Kidney (tissue), 14 donors: ENCODE data around the gene HDAC1. TPM values are rescaled to one million over a fixed set of nuclear protein-coding genes. Genes with fewer than 3 reads are reported as not detected.
A peak's percentile ranks its signal among the peaks of the same experiment; 100 is the strongest.

ENCODE experiments used
- DNase-seq, 5 donors: peaks; one replicate each; pipeline ENCODE4 v3.0.0-alpha.2; 2013 to 2020
- FAIRE-seq: peaks from 2 replicates; lab custom pipeline; 2012; peaks lifted over from hg19 to GRCh38; lab: Jason Lieb, UNC
- H3K27ac ChIP-seq, 2 donors: one replicate each; pipeline ENCODE4 v1.7.0; 2013; ENCODE audit warnings: low read depth in 2 of 2, low read length in 2 of 2, inconsistent platforms in 1 of 2
- H3K27me3 ChIP-seq: one replicate; pipeline ENCODE4 v1.7.1; 2013; ENCODE audit warnings: low read length, inconsistent platforms; ENCODE audit not compliant: control insufficient read depth, insufficient read depth
- H3K36me3 ChIP-seq, 3 donors: one replicate each; pipeline versions ENCODE4 v1.7.0 to v1.7.1; 2013; ENCODE audit warnings: low read length in 3 of 3, control low read depth in 1 of 3, inconsistent platforms in 1 of 3; ENCODE audit not compliant: insufficient read depth in 3 of 3, control insufficient read depth in 2 of 3
- H3K4me1 ChIP-seq, 3 donors: one replicate each; pipeline versions ENCODE4 v1.7.0 to v1.7.1; 2013; ENCODE audit warnings: low read length in 3 of 3, inconsistent platforms in 1 of 3, low read depth in 1 of 3; ENCODE audit not compliant: control insufficient read depth in 2 of 3, insufficient read depth in 2 of 3
- H3K4me3 ChIP-seq, 3 donors: one replicate each; pipeline versions ENCODE4 v1.7.0 to v1.8.1; 2013; ENCODE audit warnings: low read length in 3 of 3, control low read depth in 1 of 3, inconsistent platforms in 1 of 3
- H3K9ac ChIP-seq, 3 donors: one replicate each; pipeline versions ENCODE4 v1.7.0 to v1.7.1; 2013; ENCODE audit warnings: low read length in 3 of 3, control low read depth in 1 of 3, inconsistent platforms in 1 of 3
- H3K9me3 ChIP-seq, 3 donors: one replicate each; pipeline versions ENCODE4 v1.7.0 to v1.7.1; 2013; ENCODE audit warnings: low read length in 3 of 3, control low read depth in 1 of 3, inconsistent platforms in 1 of 3; ENCODE audit not compliant: control insufficient read depth in 2 of 3, insufficient read depth in 1 of 3
- intact Hi-C: fragments of 100-400 bp; cut with DNase I; formaldehyde crosslinking; loops from one replicate; pipeline ENCODE4 v1.11.1; 2022
- polyA plus RNA-seq: library from polyadenylated mRNA; stranded (reverse); fragments of 350-450 nt; fragmentation: Illumina TruSeq; extraction: RNeasy Lipid Tissue Mini Kit (QIAGEN cat#74804); gene quantifications from one replicate; pipeline ENCODE4 v1.2.3, GENCODE V29; 2014; ENCODE audit warnings: low read depth, low replicate concordance; ENCODE audit not compliant: insufficient read depth
- total RNA-seq: library from RNA; stranded (reverse); fragmentation: NEBNext Ultra II Directional; extraction: Animal tissue kit (Norgen Biotek cat#: 25700); gene quantifications from one replicate; pipeline ENCODE4 v1.2.1, GENCODE V29; 2021
- TF ChIP-seq, protein P1 (sequence below): IDR thresholded peaks from 3 replicates; pipeline ENCODE4 v1.5.1; 2012; ENCODE audit warnings: mild to moderate bottlenecking, moderate library complexity, borderline replicate concordance; ENCODE audit not compliant: insufficient read depth; ENCODE audit errors: extremely low read depth
- donor health status: control.
- donor health status: control.
- donor health status: control.
- donor health status: control.
- donor health status: control.
- donor health status: DM: yes; HTN: yes; CAD: no.
- donor health status: Normal renal cell carcinoma (clear cell type).

HDAC1 gene
- total and polyA plus RNA-seq, 2 donors from 2014 or later = 68.8 to 89.7 TPM

- Histone ChIP-seq H3K27ac (peak overlapping the region in 1 of 2 donors; percentile 65), H3K9ac (no peak overlapping the region)
- intact Hi-C loops = no loop called here
Measured at GRCh38 chr1:32361674-32362473, 70.0 kb downstream of the HDAC1 start.

DNA sequence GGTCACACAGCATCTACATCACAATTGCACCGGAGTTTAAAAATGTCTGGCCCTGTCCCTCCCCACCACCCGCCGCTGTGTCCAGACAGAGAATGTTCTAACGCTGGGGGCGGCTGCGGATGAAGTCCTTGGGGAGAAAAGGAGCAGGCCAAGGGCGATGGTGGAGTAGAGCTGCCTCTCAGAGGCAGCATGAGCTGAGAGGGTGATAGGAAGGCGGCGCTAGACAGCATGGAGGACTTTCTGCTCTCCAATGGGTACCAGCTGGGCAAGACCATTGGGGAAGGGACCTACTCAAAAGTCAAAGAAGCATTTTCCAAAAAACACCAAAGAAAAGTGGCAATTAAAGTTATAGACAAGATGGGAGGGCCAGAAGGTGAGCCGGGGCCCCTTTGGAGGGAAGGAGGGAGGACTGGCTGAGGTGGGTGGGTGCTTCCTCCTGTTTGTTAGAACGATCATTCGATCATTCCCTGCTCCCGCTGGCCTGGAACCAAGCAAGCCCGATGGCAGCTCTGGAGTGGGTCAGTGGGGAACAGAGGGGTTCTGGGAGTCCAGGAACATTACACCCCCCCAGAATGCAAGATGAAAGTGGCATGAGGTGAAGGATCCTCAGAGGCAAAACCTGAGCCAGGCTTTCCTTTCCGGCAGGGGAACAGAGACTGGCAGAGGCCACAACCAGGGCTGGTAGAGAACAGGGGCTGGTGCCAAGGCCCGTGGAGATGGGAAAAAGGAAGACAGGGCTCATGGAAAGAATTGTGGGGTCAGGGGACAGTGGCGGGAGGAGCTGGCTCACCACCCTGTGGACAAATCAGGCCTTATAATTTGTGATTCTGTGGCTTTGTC lies 70.8 kb downstream of the HDAC1 start, which contains the start of the genes FAM229A and TSSK3:
Gene FAM229A (minus strand): TSS at position 12 of the 840 bp plus-strand sequence. CDS start 394 bp downstream, outside the sequence.
Gene TSSK3 (plus strand): TSS at position 66 of the 840 bp plus-strand sequence. CDS start 163 bp downstream, at position 229.
- intact Hi-C loops = no loop called here
- H3K4me3 ChIP-seq = peak within 1 kb of the TSS in 2 of 3 donors; percentile 26 to 46
- H3K4me1 ChIP-seq = peaks cover 0 to 2% (median 0%) of the 10 kb centered on the region in 3 donors
- DNase-seq (no peak), FAIRE-seq (no peak)
- peak within 1 kb of the TSS in 1 of 2 donors; percentile 65 for H3K27ac ChIP-seq
- no peaks in the 10 kb centered on the region for H3K9me3 ChIP-seq
- no peaks in the 10 kb centered on the region for H3K27me3 ChIP-seq
- peaks cover 4 to 21% (median 12%) of the 10 kb centered on the region in 3 donors for H3K36me3 ChIP-seq
- TF ChIP-seq, protein P1, sequence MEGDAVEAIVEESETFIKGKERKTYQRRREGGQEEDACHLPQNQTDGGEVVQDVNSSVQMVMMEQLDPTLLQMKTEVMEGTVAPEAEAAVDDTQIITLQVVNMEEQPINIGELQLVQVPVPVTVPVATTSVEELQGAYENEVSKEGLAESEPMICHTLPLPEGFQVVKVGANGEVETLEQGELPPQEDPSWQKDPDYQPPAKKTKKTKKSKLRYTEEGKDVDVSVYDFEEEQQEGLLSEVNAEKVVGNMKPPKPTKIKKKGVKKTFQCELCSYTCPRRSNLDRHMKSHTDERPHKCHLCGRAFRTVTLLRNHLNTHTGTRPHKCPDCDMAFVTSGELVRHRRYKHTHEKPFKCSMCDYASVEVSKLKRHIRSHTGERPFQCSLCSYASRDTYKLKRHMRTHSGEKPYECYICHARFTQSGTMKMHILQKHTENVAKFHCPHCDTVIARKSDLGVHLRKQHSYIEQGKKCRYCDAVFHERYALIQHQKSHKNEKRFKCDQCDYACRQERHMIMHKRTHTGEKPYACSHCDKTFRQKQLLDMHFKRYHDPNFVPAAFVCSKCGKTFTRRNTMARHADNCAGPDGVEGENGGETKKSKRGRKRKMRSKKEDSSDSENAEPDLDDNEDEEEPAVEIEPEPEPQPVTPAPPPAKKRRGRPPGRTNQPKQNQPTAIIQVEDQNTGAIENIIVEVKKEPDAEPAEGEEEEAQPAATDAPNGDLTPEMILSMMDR = no peak
- no peak within 1 kb of the TSS for H3K9ac ChIP-seq

More at GRCh38 chr1:32361674-32362473, 70.0 kb downstream of the HDAC1 start:
- H3K4me3 ChIP-seq = peak overlapping the region in 2 of 3 donors; percentile 26 to 46
- FAIRE-seq = no peak
- H3K4me1 ChIP-seq = peaks cover 0 to 2% (median 0%) of the 10 kb centered on the region in 3 donors
- H3K9me3 ChIP-seq = no peaks in the 10 kb centered on the region
- H3K36me3 ChIP-seq = peaks cover 3 to 13% (median 5%) of the 10 kb centered on the region in 3 donors
- TF ChIP-seq, protein P1 = peak; percentile 24
- DNase-seq = peak; percentile 67 to 88 (median 81)
- H3K27me3 ChIP-seq = no peaks in the 10 kb centered on the region

- no peak overlapping the region for H3K4me3 ChIP-seq
- peak in 1 of 5 donors; percentile 53 for DNase-seq
- no peak for FAIRE-seq
- intact Hi-C loops = no loop called here
- no peaks in the 10 kb centered on the region for H3K9me3 ChIP-seq
- H3K36me3 ChIP-seq = peaks cover 10 to 28% (median 23%) of the 10 kb centered on the region in 3 donors
- H3K9ac ChIP-seq = no peak overlapping the region
- H3K27me3 ChIP-seq = no peaks in the 10 kb centered on the region
- TF ChIP-seq, protein P1 = no peak
- H3K4me1 ChIP-seq = peaks cover 0 to 2% (median 0%) of the 10 kb centered on the region in 3 donors
- no peak overlapping the region for H3K27ac ChIP-seq
Measured at GRCh38 chr1:32363713-32364112, 71.8 kb downstream of the HDAC1 start.
